ENCODE data around the gene PKD1L1. TPM values are rescaled to one million over a fixed set of nuclear protein-coding genes. Genes with fewer than 3 reads are reported as not detected.

PKD1L1 gene
- total RNA-seq, 1 experiment from 2014 or later, result 0.17 TPM

GRCh38 chr7:47812429-47813136 is 135.7 kb downstream of the PKD1L1 start:
- no peaks in the 10 kb centered on the region for H3K9me3 ChIP-seq (ENCODE audit: control insufficient read depth in 1 of 2, insufficient read depth in 1 of 2, low read depth in 1 of 2, low read length in 2 of 2)
- no peak overlapping the region for H2AFZ ChIP-seq (ENCODE audit: low read depth, low read length, poor library complexity, severe bottlenecking)
- H3K79me2 ChIP-seq (ENCODE audit: insufficient read depth, low read length), result no peaks in the 10 kb centered on the region
- TF ChIP-seq EGR1 (IDR thresholded peaks at IDR 0.05; ENCODE audit: low read depth), result no peak
- no peak for TF ChIP-seq EZH2phosphoT487 (IDR thresholded peaks at IDR 0.05; ENCODE audit: borderline replicate concordance)
- no peak for TF ChIP-seq REST (IDR thresholded peaks at IDR 0.05; ENCODE audit: low read depth)
- no peak for TF ChIP-seq EZH2 (IDR thresholded peaks at IDR 0.05)
- TF ChIP-seq YY1 (IDR thresholded peaks at IDR 0.05; ENCODE audit: extremely low read depth, insufficient replicate concordance, low read depth, low read length), result no peak
- TF ChIP-seq POLR2A (IDR thresholded peaks at IDR 0.05; ENCODE audit: borderline replicate concordance, extremely low read depth, insufficient read depth, insufficient read length), result no peak
- TF ChIP-seq CBX3 (IDR thresholded peaks at IDR 0.05; ENCODE audit: low read depth), result no peak
- ATAC-seq, result no peak
- H3K9me2 ChIP-seq (ENCODE audit: insufficient read depth), result no peaks in the 10 kb centered on the region
- intact Hi-C loops (cut with micrococcal nuclease), result no loop called here
- no peak overlapping the region for H3K9ac ChIP-seq (ENCODE audit: low read length)
- H3K4me1 ChIP-seq (ENCODE audit: control insufficient read depth in 1 of 2, insufficient read depth in 2 of 2, low read length in 2 of 2), result no peaks in the 10 kb centered on the region
- ChIA-PET POLR2A (no interaction called here), RAD21 (ENCODE audit: low non-redundant PET in 1 of 2, low total read pairs in 2 of 2, uncharacterized antibody in 2 of 2, unreplicated experiment in 2 of 2) (no interaction called here), CTCF (no interaction called here)
- H3K36me3 ChIP-seq (ENCODE audit: control insufficient read depth in 1 of 2, insufficient read depth in 2 of 2, low read length in 2 of 2), result no peaks in the 10 kb centered on the region
- no peak overlapping the region for H3K4me2 ChIP-seq (ENCODE audit: low read length)
- no peak overlapping the region for H3K27ac ChIP-seq (ENCODE audit: low read depth, low read length)
- H3K4me3 ChIP-seq (replicated peaks in 1 of 2; ENCODE audit: low read depth in 1 of 2, low read length in 2 of 2), result no peak overlapping the region
- H3K27me3 ChIP-seq (ENCODE audit: insufficient read depth, low read length), result no peaks in the 10 kb centered on the region
- no peaks in the 10 kb centered on the region for H4K20me1 ChIP-seq (ENCODE audit: insufficient read depth)
- DNase-seq (ENCODE audit: low read depth, low spot score), result no peak
- BruUV-seq (replicated peaks), result no TSS peak

All from HCT116 (cell line).